Suppressor macrophage treated with lipopolysaccharide for 4 hours (primary cell): ENCODE data around the gene MRPL37.

Experiments used
- DNase-seq: peaks from one replicate; pipeline ENCODE4 v3.0.0-alpha.2; 2020

Gene MRPL37

GRCh38 chr1:54266195-54266594, 66.2 kb downstream of the MRPL37 start:
- no peak for DNase-seq

GRCh38 chr1:54266908-54267307, 66.9 kb downstream of the MRPL37 start:
- DNase-seq = no peak
